OCI-LY3 (cell line): ENCODE results near the gene CBY2.
"Not testable (repeated sequence)": the region's sequence is repeated elsewhere in the genome, so short reads cannot be mapped to it uniquely, and the experiment has no call there.

Experiments used
- H2AFZ ChIP-seq: fragments of 200-600, 300-600 bp; shearing (Covaris generic); 2 replicates; pipeline ENCODE4 v1.6.0; 2014; ENCODE audit warnings: antibody characterized with exemption, low read depth, low read length
- H3K27ac ChIP-seq: fragments of 200-600, 300-600 bp; sonication (generic); 2 replicates; pipeline ENCODE4 v1.5.1; 2014; ENCODE audit warnings: mild to moderate bottlenecking, low read length, moderate library complexity, mixed read lengths
- H3K27me3 ChIP-seq: fragments of 200-600, 300-600 bp; sonication (generic); 2 replicates; pipeline ENCODE4 v1.6.1; 2014; ENCODE audit warnings: low read depth, low read length, mixed read lengths
- H3K36me3 ChIP-seq: fragments of 200-600, 300-600 bp; sonication (generic); replicated peaks from 2 replicates; pipeline ENCODE3; 2014; ENCODE audit warnings: low read depth, low read length, mixed read lengths
- H3K4me1 ChIP-seq: fragments of 300-600, 200-600 bp; sonication (generic); 2 replicates; pipeline ENCODE4 v1.6.1; 2014; ENCODE audit warnings: low read length, mixed read lengths
- H3K4me2 ChIP-seq: fragments of 200-600, 300-600 bp; sonication (generic); 2 replicates; pipeline ENCODE4 v1.6.1; 2014; ENCODE audit warnings: low read length, mixed read lengths
- H3K4me3 ChIP-seq: fragments of 300-600, 200-600 bp; sonication (generic); 2 replicates; pipeline ENCODE4 v1.5.1; 2014; ENCODE audit warnings: antibody characterized with exemption, mild to moderate bottlenecking, low read length, moderate library complexity
- H3K79me2 ChIP-seq: fragments of 300-600, 200-600 bp; shearing (Covaris generic); 2 replicates; pipeline ENCODE4 v1.6.1; 2014; ENCODE audit warnings: mild to moderate bottlenecking, low read length, mixed read lengths
- H3K9ac ChIP-seq: fragments of 300-600, 200-600 bp; shearing (Covaris generic); 2 replicates; pipeline ENCODE4 v1.6.0; 2014; ENCODE audit warnings: mild to moderate bottlenecking, low read length, moderate library complexity
- H3K9me3 ChIP-seq: fragments of 200-600, 300-600 bp; shearing (Covaris generic); 2 replicates; pipeline ENCODE4 v1.6.1; 2014; ENCODE audit warnings: low read length, mixed read lengths; ENCODE audit not compliant: insufficient read depth
- H4K20me1 ChIP-seq: fragments of 200-600, 300-600 bp; sonication (generic); 2 replicates; pipeline ENCODE4 v1.6.1; 2016; ENCODE audit warnings: low read length, mixed read lengths; ENCODE audit not compliant: insufficient read depth
- CTCF ChIP-seq: fragments of 200-600, 300-600 bp; sonication (generic); IDR thresholded peaks from 2 replicates; pipeline ENCODE4 v1.5.1; 2014; ENCODE audit warnings: antibody characterized with exemption, low read length, low read depth
- EZH2phosphoT487 ChIP-seq: fragments of 200-600 bp; shearing (Covaris generic); IDR thresholded peaks from 2 replicates; pipeline ENCODE4 v1.6.1; 2018; ENCODE audit warnings: antibody characterized with exemption, mixed run types, low read depth

The CBY2 gene

GRCh38 chr13:45750566-45750965 lies 48.4 kb downstream of the CBY2 start:
- Histone ChIP-seq H2AFZ (no peak overlapping the region), H3K4me2 (no peak overlapping the region), H3K4me3 (no peak overlapping the region), H3K4me1 (no peaks in the 10 kb centered on the region), H3K79me2 (no peaks in the 10 kb centered on the region), H3K27me3 (peaks cover 10% of the 10 kb centered on the region), H3K9me3 (no peaks in the 10 kb centered on the region), H4K20me1 (no peaks in the 10 kb centered on the region), H3K9ac (no peak overlapping the region), H3K36me3 (no peaks in the 10 kb centered on the region), H3K27ac (no peak overlapping the region)
- TF ChIP-seq CTCF (no peak), EZH2phosphoT487 (no peak)

- H3K27me3 ChIP-seq = peaks cover 10% of the 10 kb centered on the region
- no peak for TF ChIP-seq EZH2phosphoT487
- no peak for TF ChIP-seq CTCF
- H3K36me3 ChIP-seq = no peaks in the 10 kb centered on the region
- no peaks in the 10 kb centered on the region for H3K4me1 ChIP-seq
- no peaks in the 10 kb centered on the region for H3K79me2 ChIP-seq
- H3K4me3 ChIP-seq = no peak overlapping the region
- no peak overlapping the region for H2AFZ ChIP-seq
- H4K20me1 ChIP-seq = no peaks in the 10 kb centered on the region
- H3K9me3 ChIP-seq = no peaks in the 10 kb centered on the region
- H3K27ac ChIP-seq = no peak overlapping the region
- H3K4me2 ChIP-seq = no peak overlapping the region
- no peak overlapping the region for H3K9ac ChIP-seq
Observed at GRCh38 chr13:45751885-45752284, 49.8 kb downstream of the CBY2 start.

GRCh38 chr13:45752510-45752909 lies 50.4 kb downstream of the CBY2 start:
- TF ChIP-seq CTCF = no peak
- no peak for TF ChIP-seq EZH2phosphoT487
- no peak overlapping the region for H3K4me2 ChIP-seq
- no peaks in the 10 kb centered on the region for H3K36me3 ChIP-seq
- H2AFZ ChIP-seq = no peak overlapping the region
- H3K79me2 ChIP-seq = no peaks in the 10 kb centered on the region
- H3K4me3 ChIP-seq = no peak overlapping the region
- no peaks in the 10 kb centered on the region for H3K4me1 ChIP-seq
- H3K27me3 ChIP-seq = peaks cover 10% of the 10 kb centered on the region
- H3K9ac ChIP-seq = no peak overlapping the region
- H3K27ac ChIP-seq = no peak overlapping the region
- H4K20me1 ChIP-seq = no peaks in the 10 kb centered on the region
- no peaks in the 10 kb centered on the region for H3K9me3 ChIP-seq

- not testable (repeated sequence) for H2AFZ ChIP-seq, H3K27ac ChIP-seq, H3K4me1 ChIP-seq, H3K27me3 ChIP-seq, H3K9me3 ChIP-seq, H3K36me3 ChIP-seq, H3K79me2 ChIP-seq, H3K4me2 ChIP-seq, H3K4me3 ChIP-seq, H3K9ac ChIP-seq, H4K20me1 ChIP-seq
Observed at GRCh38 chr13:45756498-45756897, 54.4 kb downstream of the CBY2 start.

GRCh38 chr13:45757589-45757988 lies 55.5 kb downstream of the CBY2 start:
- H3K9me3 ChIP-seq, H3K27me3 ChIP-seq, H4K20me1 ChIP-seq, H3K36me3 ChIP-seq, H2AFZ ChIP-seq, H3K79me2 ChIP-seq, H3K4me1 ChIP-seq, H3K27ac ChIP-seq, H3K9ac ChIP-seq, H3K4me2 ChIP-seq, H3K4me3 ChIP-seq: not testable (repeated sequence)
